ENCODE measurements around the gene TMEM244.

DNA sequence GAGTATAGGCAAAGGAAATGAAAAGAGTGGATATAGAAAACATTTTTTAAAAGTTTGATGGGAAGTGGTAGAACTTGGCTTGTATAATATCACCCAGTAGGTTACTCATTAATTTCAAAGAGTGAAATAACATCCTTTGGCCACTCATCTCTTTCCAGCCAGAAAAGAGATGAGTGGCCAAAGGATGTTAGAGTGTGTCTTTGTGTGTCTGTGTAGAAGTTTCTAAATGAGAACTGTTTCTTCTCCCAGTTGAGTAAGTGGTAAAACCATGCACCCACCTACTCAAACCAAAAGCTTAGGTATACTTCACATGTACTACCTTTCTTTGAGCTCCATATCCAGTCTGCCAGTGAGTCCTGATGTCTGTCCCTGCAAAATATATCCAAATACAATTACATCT is 47.7 kb upstream of the TMEM244 start:
- TF ChIP-seq, protein P1, sequence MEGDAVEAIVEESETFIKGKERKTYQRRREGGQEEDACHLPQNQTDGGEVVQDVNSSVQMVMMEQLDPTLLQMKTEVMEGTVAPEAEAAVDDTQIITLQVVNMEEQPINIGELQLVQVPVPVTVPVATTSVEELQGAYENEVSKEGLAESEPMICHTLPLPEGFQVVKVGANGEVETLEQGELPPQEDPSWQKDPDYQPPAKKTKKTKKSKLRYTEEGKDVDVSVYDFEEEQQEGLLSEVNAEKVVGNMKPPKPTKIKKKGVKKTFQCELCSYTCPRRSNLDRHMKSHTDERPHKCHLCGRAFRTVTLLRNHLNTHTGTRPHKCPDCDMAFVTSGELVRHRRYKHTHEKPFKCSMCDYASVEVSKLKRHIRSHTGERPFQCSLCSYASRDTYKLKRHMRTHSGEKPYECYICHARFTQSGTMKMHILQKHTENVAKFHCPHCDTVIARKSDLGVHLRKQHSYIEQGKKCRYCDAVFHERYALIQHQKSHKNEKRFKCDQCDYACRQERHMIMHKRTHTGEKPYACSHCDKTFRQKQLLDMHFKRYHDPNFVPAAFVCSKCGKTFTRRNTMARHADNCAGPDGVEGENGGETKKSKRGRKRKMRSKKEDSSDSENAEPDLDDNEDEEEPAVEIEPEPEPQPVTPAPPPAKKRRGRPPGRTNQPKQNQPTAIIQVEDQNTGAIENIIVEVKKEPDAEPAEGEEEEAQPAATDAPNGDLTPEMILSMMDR (conservative IDR thresholded peaks at IDR 0.05; ENCODE audit: low read depth, low read length), result no peak
- TF ChIP-seq EZH2phosphoT487 (IDR thresholded peaks at IDR 0.05; ENCODE audit: borderline replicate concordance, low read length) (no peak), EZH2 (IDR thresholded peaks at IDR 0.05; ENCODE audit: low read length, unreplicated experiment) (no peak)
